Mesothelial cell of epicardium (in vitro differentiated cells): ENCODE results near the gene CRELD1. TPM values are rescaled to one million over a fixed set of nuclear protein-coding genes. Genes with fewer than 3 reads are reported as not detected.

Experiments used
- DNase-seq, 2 experiments: peaks; one replicate each; pipeline ENCODE4 v3.0.0; 2021; ENCODE audit warnings: low spot score in 2 of 2; ENCODE audit not compliant: unreplicated experiment in 2 of 2
- H3K27ac Mint-ChIP-seq: 2 replicates; pipeline ENCODE4 v1.8.0; 2021; ENCODE audit warnings: mixed read lengths
- H3K27me3 Mint-ChIP-seq: 2 replicates; pipeline ENCODE4 v1.8.0; 2021; ENCODE audit warnings: low read depth, mixed read lengths
- H3K36me3 Mint-ChIP-seq: 2 replicates; pipeline ENCODE4 v1.8.0; 2021; ENCODE audit warnings: mixed read lengths
- H3K4me1 Mint-ChIP-seq: 2 replicates; pipeline ENCODE4 v1.8.0; 2021; ENCODE audit warnings: mixed read lengths
- H3K4me3 Mint-ChIP-seq: 2 replicates; pipeline ENCODE4 v1.8.0; 2021; ENCODE audit warnings: mild to moderate bottlenecking, moderate library complexity, mixed read lengths
- H3K9me3 Mint-ChIP-seq: 2 replicates; pipeline ENCODE4 v1.8.0; 2021; ENCODE audit warnings: mixed read lengths
- total RNA-seq: library from RNA; stranded (reverse); gene quantifications from 3 replicates; pipeline ENCODE4 v1.2.1, GENCODE V29; 2021
- TF ChIP-seq, protein P1 (sequence below): fragments of 200-600 bp; sonication (generic); IDR thresholded peaks from one replicate; pipeline ENCODE4 v1.5.0; 2021; ENCODE audit warnings: antibody characterized with exemption; ENCODE audit not compliant: unreplicated experiment

The CRELD1 gene
- total RNA-seq, result 39.8 to 42.3 TPM (median 40.5 TPM) in 3 replicates

GRCh38 chr3:9933561-9934234, at the start of gene CRELD1:
TSS of gene CRELD1 (plus strand) at chr3:9933834. CDS start at chr3:9934439, 605 bp downstream.
- TF ChIP-seq, protein P1, sequence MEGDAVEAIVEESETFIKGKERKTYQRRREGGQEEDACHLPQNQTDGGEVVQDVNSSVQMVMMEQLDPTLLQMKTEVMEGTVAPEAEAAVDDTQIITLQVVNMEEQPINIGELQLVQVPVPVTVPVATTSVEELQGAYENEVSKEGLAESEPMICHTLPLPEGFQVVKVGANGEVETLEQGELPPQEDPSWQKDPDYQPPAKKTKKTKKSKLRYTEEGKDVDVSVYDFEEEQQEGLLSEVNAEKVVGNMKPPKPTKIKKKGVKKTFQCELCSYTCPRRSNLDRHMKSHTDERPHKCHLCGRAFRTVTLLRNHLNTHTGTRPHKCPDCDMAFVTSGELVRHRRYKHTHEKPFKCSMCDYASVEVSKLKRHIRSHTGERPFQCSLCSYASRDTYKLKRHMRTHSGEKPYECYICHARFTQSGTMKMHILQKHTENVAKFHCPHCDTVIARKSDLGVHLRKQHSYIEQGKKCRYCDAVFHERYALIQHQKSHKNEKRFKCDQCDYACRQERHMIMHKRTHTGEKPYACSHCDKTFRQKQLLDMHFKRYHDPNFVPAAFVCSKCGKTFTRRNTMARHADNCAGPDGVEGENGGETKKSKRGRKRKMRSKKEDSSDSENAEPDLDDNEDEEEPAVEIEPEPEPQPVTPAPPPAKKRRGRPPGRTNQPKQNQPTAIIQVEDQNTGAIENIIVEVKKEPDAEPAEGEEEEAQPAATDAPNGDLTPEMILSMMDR, result no peak
- Mint-ChIP-seq H3K9me3 (no peaks in the 10 kb centered on the region), H3K4me1 (peaks cover 20% of the 10 kb centered on the region), H3K4me3 (peak within 1 kb of the TSS; percentile 93), H3K27ac (peak within 1 kb of the TSS; percentile 99), H3K27me3 (no peaks in the 10 kb centered on the region), H3K36me3 (peaks cover 32% of the 10 kb centered on the region)
- DNase-seq, result peak; percentile 90 to 99

DNA sequence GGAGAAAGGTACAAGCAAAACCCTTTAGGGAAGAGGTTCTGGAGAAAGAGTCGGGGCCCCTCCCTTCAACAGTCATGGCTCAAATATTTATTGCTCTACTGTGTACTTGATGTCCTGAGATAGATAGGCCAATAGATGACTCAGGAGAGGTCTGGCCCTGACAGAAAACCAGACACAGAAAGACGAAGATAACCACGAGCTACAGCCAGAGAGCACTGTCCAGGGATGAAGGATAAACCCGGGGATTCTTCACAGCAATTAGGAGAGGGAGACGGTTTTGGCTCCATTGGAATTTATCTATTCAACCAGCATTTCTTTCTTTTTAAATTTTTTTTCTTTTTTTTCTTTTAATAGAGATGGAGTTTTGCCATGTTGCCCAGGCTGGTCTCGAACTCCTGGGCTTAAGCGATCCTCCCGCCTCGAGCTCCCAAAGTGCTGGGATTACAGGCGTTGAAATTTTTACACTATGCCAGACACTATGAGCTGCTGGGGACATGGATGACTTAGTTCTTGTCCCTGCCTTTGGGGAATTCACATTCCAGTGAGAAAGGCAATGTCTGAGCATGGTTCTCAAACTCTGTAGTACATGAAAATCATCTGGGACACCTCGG, 49.0 kb upstream of the CRELD1 start:
- Mint-ChIP-seq H3K27me3 (no peaks in the 10 kb centered on the region), H3K4me1 (peaks cover 6% of the 10 kb centered on the region), H3K4me3 (no peak overlapping the region), H3K27ac (peak overlapping the region; percentile 33), H3K9me3 (no peaks in the 10 kb centered on the region), H3K36me3 (no peaks in the 10 kb centered on the region)
- TF ChIP-seq, protein P1, result no peak
- no peak for DNase-seq

DNA sequence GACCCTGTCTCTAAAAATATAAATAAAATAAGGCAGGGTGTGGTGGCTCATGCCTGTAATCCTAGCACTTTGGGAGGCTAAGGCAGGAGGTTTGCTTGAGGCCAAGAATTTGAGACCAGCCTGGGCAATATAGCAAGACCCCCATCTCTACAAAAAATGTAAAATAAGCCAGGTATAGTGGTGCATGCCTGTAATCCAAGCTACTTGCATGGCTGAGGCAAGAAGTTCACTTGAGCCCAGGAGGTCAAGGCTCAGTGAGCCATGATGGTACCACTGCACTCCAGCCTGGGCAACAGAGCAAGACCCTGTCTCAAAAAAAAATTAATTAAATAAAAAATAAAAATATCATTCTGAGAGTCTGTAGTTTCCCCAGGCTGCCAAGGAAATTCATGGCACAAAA, 47.3 kb upstream of the CRELD1 start:
- H3K36me3 Mint-ChIP-seq, result peaks cover 1% of the 10 kb centered on the region
- H3K27ac Mint-ChIP-seq, result no peak overlapping the region
- DNase-seq, result no peak
- no peaks in the 10 kb centered on the region for H3K27me3 Mint-ChIP-seq
- peaks cover 9% of the 10 kb centered on the region for H3K4me1 Mint-ChIP-seq
- TF ChIP-seq, protein P1, result no peak
- no peaks in the 10 kb centered on the region for H3K9me3 Mint-ChIP-seq
- no peak overlapping the region for H3K4me3 Mint-ChIP-seq

DNA sequence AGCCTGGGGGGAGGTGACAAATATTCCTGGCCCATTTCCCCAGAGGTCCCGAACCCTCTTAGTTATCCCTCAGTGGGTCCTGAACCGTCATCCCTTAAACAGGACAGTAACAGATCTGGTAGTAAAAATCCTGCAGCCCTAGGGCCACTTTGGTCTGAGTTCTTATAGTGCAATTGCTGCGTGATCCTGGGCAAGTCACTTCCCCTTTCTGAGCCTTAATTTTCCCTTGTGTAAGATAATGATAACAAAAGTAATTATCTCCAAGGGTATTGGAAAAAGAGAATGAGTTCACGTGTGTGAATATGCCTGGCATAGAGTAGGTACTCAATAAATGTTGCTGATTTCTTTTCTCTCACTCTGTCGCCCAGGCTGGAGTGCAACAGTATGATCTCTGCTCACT, 46.2 kb upstream of the CRELD1 start:
- TF ChIP-seq, protein P1, result no peak
- H3K27me3 Mint-ChIP-seq, result no peaks in the 10 kb centered on the region
- H3K9me3 Mint-ChIP-seq, result no peaks in the 10 kb centered on the region
- no peak overlapping the region for H3K4me3 Mint-ChIP-seq
- H3K27ac Mint-ChIP-seq, result no peak overlapping the region
- DNase-seq, result no peak
- peaks cover 15% of the 10 kb centered on the region for H3K4me1 Mint-ChIP-seq
- peaks cover 3% of the 10 kb centered on the region for H3K36me3 Mint-ChIP-seq

DNA sequence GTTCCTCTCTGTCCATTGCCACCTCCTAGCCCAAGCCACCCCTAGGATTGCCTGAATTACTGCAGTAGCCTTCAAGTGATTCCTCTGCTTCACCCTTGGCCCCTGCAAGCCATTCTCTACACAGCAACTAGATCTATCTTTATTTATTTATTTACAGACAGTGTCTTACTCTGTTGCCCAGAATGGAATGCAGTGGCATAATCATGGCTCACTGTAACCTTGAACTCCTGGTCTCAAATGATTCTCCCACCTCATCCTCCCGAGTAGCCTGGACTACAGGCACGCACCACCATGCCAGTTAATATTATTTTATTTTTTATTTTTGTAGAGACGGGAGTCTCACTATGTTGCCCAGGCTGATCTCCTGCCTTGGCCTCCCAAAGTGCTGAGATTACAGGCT, 45.1 kb upstream of the CRELD1 start:
- Mint-ChIP-seq H3K27me3 (no peaks in the 10 kb centered on the region), H3K27ac (no peak overlapping the region), H3K4me3 (no peak overlapping the region), H3K4me1 (peaks cover 19% of the 10 kb centered on the region), H3K9me3 (no peaks in the 10 kb centered on the region), H3K36me3 (peaks cover 7% of the 10 kb centered on the region)
- DNase-seq, result no peak
- TF ChIP-seq, protein P1, result no peak
